Fibroblast of skin of abdomen (primary cell): Measurements from ENCODE around the gene VN1R4. TPM values are rescaled to one million over a fixed set of nuclear protein-coding genes. Genes with fewer than 3 reads are reported as not detected.
"Not testable (repeated sequence)": the region's sequence is repeated elsewhere in the genome, so short reads cannot be mapped to it uniquely, and the experiment has no call there.

Source experiments
- DNase-seq: peaks from one replicate; pipeline ENCODE4 v3.0.0-alpha.2; 2013
- polyA plus RNA-seq, 2 experiments: library from polyadenylated mRNA; unstranded; fragments of 120-200 nt; gene quantifications; one replicate each; pipeline ENCODE4 v1.2.1, GENCODE V29; 2013; ENCODE audit not compliant: insufficient read length in 2 of 2

Gene VN1R4
- not detected for polyA plus RNA-seq (2013, experiment 1 of 2; ENCODE audit: insufficient read length)
- not detected for polyA plus RNA-seq (2013, experiment 2 of 2; ENCODE audit: insufficient read length)

- not testable (repeated sequence) for DNase-seq
Measured at GRCh38 chr19:53267623-53268022, at the start of gene VN1R4. TSS of gene VN1R4 (minus strand) at chr19:53267723. CDS start at chr19:53267665, 58 bp downstream.

DNA sequence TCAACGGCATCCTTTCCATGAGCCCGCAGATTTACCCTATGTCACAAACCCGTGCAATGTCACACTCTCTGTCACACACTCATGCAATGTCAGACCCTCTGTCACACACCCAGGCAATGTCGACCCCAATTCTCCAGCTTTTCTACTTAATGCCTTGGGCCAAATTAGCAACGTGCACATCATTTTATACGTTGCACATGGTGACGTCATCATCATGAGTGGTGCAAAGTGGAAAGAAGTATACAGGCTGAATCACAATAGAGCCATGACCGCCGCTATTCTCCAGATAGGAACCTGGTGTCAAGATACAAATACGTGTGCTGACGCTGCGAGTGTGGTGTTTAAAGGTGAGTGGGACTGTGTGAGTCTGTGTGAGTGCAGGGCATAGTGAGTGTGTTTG is 44.4 kb upstream of the VN1R4 start:
- DNase-seq = no peak

GRCh38 chr19:53311044-53311443 is 43.5 kb upstream of the VN1R4 start:
- no peak for DNase-seq

DNA sequence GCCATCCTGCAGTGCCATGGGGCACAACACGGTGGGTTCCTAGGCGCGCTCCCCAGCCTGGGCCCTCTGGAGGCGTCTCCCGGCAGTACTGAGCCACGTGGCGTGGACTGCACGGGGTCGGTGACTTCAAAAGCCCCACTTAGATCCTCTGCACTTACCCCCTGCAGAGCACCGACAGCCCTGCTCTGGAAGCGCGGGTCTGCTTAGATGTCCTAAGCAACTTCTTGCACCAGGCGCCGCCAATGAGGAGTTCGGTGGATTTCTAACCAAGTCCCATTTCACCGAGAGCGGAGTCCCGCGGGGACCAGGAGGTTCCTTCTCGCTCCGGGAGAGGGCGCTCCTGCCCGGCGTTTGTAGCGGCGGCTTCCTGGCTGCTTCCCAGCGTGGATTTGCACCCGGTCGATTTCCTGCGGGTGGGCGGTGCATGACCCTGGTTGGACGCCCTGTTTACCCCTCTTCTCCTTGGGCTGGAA is 40.9 kb upstream of the VN1R4 start:
- DNase-seq = no peak

GRCh38 chr19:53301341-53301740 is 33.8 kb upstream of the VN1R4 start:
- DNase-seq = not testable (repeated sequence)

- DNase-seq = no peak
Measured at GRCh38 chr19:53294786-53295441, 27.4 kb upstream of the VN1R4 start.

DNA sequence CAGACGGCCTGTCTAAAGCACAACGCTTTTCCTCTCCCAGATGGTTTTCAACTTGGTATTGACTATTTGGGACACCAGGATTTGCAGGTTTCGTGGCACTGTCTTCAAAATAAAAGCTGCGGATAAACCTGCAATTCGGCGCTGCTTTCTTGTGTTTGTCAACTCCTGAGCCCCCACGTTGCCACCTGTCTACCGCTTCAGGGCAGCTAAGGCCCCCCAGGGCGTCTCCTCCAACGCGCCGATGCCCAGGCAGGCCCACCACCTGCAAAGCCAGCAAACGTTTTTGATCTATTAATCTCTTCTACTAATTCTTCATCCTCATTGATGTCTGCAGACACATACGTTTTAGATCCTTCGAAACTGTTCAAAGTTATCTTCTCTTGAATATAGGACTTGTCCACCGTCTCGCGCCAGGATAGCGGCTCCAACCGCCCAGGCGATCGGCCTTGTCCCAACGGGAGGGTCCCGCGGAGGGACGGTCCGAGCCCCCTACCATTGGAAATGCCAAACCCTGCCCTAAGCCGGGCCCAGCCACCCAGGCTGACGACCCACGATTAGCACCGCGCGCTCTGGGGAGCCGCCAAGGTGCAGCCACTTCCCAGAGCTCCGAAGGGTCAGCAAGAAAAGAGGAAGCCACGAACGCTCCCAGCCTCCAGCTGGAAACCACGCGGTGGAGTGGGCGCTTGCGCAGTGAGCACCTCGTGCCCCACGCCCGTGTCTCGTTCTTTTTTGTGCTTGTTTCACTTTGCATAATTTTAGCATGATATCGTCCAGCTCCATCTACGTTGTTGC is 23.4 kb upstream of the VN1R4 start:
- DNase-seq = no peak

DNA sequence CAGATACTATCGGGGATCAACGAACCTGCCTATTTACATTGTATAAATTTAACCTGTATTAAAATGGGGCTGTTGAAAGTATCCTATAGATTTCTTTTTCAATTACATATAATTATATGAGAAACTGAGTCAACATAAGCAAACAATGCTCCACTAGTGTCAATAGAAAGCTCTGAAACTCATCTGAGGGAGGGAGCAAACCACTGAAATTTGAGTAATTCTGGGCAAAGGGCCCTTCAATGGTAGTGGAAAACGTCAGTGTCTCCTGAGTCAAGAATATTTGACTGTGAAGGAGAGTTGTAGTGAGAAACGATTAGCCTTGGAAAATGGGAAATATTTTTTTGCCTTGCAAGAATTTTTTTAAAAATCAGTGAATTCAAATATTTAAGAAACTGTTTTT is 17.6 kb upstream of the VN1R4 start:
- no peak for DNase-seq

- not testable (repeated sequence) for DNase-seq
Measured at GRCh38 chr19:53281947-53282346, 14.4 kb upstream of the VN1R4 start.

DNA sequence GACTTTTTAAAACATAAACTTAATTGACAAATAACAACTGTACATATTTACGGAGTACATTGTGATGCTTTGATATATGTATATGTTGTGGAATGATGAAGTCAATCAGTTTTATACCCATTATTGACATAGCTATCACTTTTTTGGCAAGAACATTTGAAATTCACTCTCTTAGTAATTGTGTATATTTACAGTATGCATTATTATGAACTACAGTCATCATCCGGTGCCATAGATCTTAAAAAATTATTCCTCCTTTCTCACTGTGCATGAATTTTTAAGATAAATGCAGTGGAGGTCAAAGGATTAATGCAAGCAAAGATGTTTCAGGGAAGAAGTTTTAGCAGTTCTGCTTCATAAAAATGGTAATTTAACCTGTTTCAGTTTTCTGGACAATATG is 8.0 kb upstream of the VN1R4 start:
- no peak for DNase-seq

- no peak for DNase-seq
Measured at GRCh38 chr19:53272044-53272443, 4.5 kb upstream of the VN1R4 start.

- not testable (repeated sequence) for DNase-seq
Measured at GRCh38 chr19:53269861-53270260, 2.3 kb upstream of the VN1R4 start.

GRCh38 chr19:53257715-53258342 is 9.7 kb downstream of the VN1R4 start, which contains the start of gene VN1R2:
TSS of gene VN1R2 (plus strand) at chr19:53258292. CDS start at chr19:53258376, 84 bp downstream.
- DNase-seq = not testable (repeated sequence)

GRCh38 chr19:53254411-53255341 is 12.8 kb downstream of the VN1R4 start, which contains the start of gene ZNF677:
TSS of gene ZNF677 (minus strand) at chr19:53254873. CDS start at chr19:53251550, 3,323 bp downstream.
- DNase-seq = peak; percentile 90

DNA sequence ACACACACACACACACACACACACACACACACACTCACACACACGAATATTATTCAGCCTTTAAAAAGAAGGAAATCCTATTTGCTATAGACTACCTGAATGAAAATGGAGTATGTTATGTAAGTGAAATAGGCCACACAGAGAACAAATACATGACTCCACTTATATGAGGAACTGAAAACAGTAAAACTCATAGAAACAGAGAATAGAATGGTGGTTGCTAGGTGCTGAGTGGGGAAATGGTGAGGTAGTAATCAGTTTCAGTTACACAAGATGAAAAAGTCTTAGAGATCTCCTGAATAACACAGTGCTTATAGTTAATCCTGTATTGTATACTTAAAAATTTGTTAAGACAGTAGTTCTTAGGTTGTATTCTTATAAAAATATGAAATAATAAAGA is 21.0 kb downstream of the VN1R4 start:
- no peak for DNase-seq

GRCh38 chr19:53237114-53237777 is 30.3 kb downstream of the VN1R4 start:
- no peak for DNase-seq

DNA sequence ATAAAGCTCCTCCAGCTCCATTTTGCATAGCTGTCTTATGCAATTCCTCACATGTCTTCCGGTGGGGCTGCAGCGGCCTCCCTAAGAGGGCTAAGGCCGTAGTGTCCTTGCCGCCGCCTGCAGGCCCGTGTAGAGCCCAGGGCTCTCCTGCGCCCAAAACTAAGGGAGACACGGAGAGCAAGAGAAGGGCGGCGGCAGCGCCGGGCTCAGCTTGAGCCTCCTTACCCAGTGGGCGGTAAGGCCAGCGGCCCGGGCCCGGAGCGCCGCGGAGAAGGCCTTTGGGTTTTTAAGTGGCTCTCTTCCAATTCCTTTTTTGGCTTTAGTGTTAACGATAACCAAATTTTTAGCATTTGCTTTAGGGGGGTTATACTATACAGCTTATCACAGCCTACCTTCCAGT is 42.9 kb downstream of the VN1R4 start:
- DNase-seq = no peak

GRCh38 chr19:53222716-53223115 is 44.8 kb downstream of the VN1R4 start:
- not testable (repeated sequence) for DNase-seq
